Heart left ventricle (tissue), 13 donors: ENCODE measurements around the gene LPIN2.

Experiments used
- CTCF ChIP-seq, 12 donors: fragments of 200-600 bp; sonication (generic) in 4 of 12; IDR thresholded peaks; one replicate each; pipeline versions ENCODE4 v1.5.0 to v1.8.0; 2018 to 2022; ENCODE audit warnings: antibody characterized with exemption in 12 of 12, mild to moderate bottlenecking in 5 of 12
- POLR2A ChIP-seq, 2 donors: fragments of 450-650 bp; IDR thresholded peaks; one replicate each; pipeline ENCODE4 v1.6.1; 2017; ENCODE audit warnings: antibody characterized with exemption in 2 of 2, mild to moderate bottlenecking in 2 of 2, moderate library complexity in 2 of 2
- donor health status: ischemic (EF 13 %, LVEDD 7.1; RV severe dilation, severe dysfunction).
- donor health status: DM: no; HTN: yes; CAD: no.
- donor health status: DM: no; HTN: no; CAD: no.
- donor health status: ischemic (EF 25% LVEDD 6.9; RV normal size, moderate dysfunction).
- donor health status: ischemic (EF 25% LVEDD 5.7; RV mildly dilated, moderate dysfunction).
- donor health status: ischemic (EF 35%, LVEDD 5.7; RV mildly dilated, moderate dysfunction).
- donor health status: nonischemic (EF 11% LVEDD 7.7; RV severe dilation, severe dysfunction).
- donor health status: DM: yes; HTN: yes; CAD: no.
- donor health status: PGD.
- donor health status: ischemic (EF 29% LVEDD 5.4; RV normal size, mild dysfunction).
- donor health status: nonischemic (EF 23%, LVEDD 6.1; RV moderate dilation, normal function).

- no peak for TF ChIP-seq CTCF (IDR thresholded peaks at IDR 0.05)
- TF ChIP-seq POLR2A (IDR thresholded peaks at IDR 0.05), result no peak
These were observed 39.4 kb upstream of the LPIN2 start for GRCh38 chr18:3052411-3052758.
